LNCaP clone FGC (cell line): ENCODE data around the gene WASL.
"Not testable (repeated sequence)": the region's sequence is repeated elsewhere in the genome, so short reads cannot be mapped to it uniquely, and the experiment has no call there.

Experiments used
- DNase-seq: peaks from one replicate; pipeline ENCODE4 v3.0.0-alpha.2; 2011; ENCODE audit warnings: low read depth
- H3K4me3 ChIP-seq: 2 replicates; pipeline ENCODE4 v1.5.1; 2011; ENCODE audit warnings: mild to moderate bottlenecking, low read depth, low read length, control low read depth
- CTCF ChIP-seq: IDR thresholded peaks from 2 replicates; pipeline ENCODE4 v1.5.1; 2012; ENCODE audit warnings: mild to moderate bottlenecking; ENCODE audit not compliant: control insufficient read depth, insufficient read depth; ENCODE audit errors: extremely low read depth

Gene WASL

GRCh38 chr7:123748734-123749536 lies at the start of gene WASL:
TSS of gene WASL (minus strand) at chr7:123749003. CDS start at chr7:123748734, 269 bp downstream.
- H3K4me3 ChIP-seq: peak within 1 kb of the TSS; percentile 91
- 0 out of 2 replicates have a peak, but pooled peaks have one; percentile 9 for TF ChIP-seq CTCF
- peak; percentile 58 for DNase-seq

- peak; percentile 90 for DNase-seq
- H3K4me3 ChIP-seq: no peak overlapping the region
Measured at GRCh38 chr7:123797673-123798531, 49.1 kb upstream of the WASL start.

GRCh38 chr7:123796568-123796967 lies 47.8 kb upstream of the WASL start:
- no peak for TF ChIP-seq CTCF
- H3K4me3 ChIP-seq: no peak overlapping the region
- no peak for DNase-seq

More at GRCh38 chr7:123797673-123798531, 49.1 kb upstream of the WASL start:
- peak; percentile 45 for TF ChIP-seq CTCF

GRCh38 chr7:123795917-123796316 lies 47.1 kb upstream of the WASL start:
- peak; percentile 90 for DNase-seq
- no peak for TF ChIP-seq CTCF
- H3K4me3 ChIP-seq: no peak overlapping the region

GRCh38 chr7:123795116-123795515 lies 46.3 kb upstream of the WASL start:
- DNase-seq: not testable (repeated sequence)

GRCh38 chr7:123792547-123792946 lies 43.7 kb upstream of the WASL start:
- no peak overlapping the region for H3K4me3 ChIP-seq
- TF ChIP-seq CTCF: no peak
- DNase-seq: no peak

More at GRCh38 chr7:123795116-123795515, 46.3 kb upstream of the WASL start:
- H3K4me3 ChIP-seq: not testable (repeated sequence)

GRCh38 chr7:123791001-123791400 lies 42.2 kb upstream of the WASL start:
- TF ChIP-seq CTCF: no peak
- H3K4me3 ChIP-seq: no peak overlapping the region
- no peak for DNase-seq
